ENCODE measurements around the gene C14orf180. TPM values are rescaled to one million over a fixed set of nuclear protein-coding genes. Genes with fewer than 3 reads are reported as not detected.

The C14orf180 gene
- total RNA-seq, 1 experiment from 2014 or later = not detected

- ChIA-PET CTCF (no interaction called here), POLR2A (ENCODE audit: low non-redundant PET) (no interaction called here)
- H3K4me3 ChIP-seq (ENCODE audit: low read depth, low read length, poor library complexity, severe bottlenecking) = no peak overlapping the region
- no peak for DNase-seq (ENCODE audit: low spot score)
- H3K27ac ChIP-seq (ENCODE audit: low read depth, low read length, poor library complexity, severe bottlenecking) = no peak overlapping the region
- H3K27me3 ChIP-seq (replicated peaks; ENCODE audit: insufficient read depth, low read depth, low read length, poor library complexity) = peaks cover 43% of the 10 kb centered on the region
- no peaks in the 10 kb centered on the region for H3K9me3 ChIP-seq (ENCODE audit: low read depth, low read length, poor library complexity, severe bottlenecking)
- no peaks in the 10 kb centered on the region for H3K36me3 ChIP-seq (ENCODE audit: insufficient read depth, low read length, poor library complexity, severe bottlenecking)
- no peaks in the 10 kb centered on the region for H3K4me1 ChIP-seq (ENCODE audit: insufficient read depth, low read length, poor library complexity, severe bottlenecking)
- TF ChIP-seq EZH2 (IDR thresholded peaks at IDR 0.05; ENCODE audit: borderline replicate concordance, low read depth, low read length, poor library complexity, severe bottlenecking) = no peak
- TF ChIP-seq, protein P1, sequence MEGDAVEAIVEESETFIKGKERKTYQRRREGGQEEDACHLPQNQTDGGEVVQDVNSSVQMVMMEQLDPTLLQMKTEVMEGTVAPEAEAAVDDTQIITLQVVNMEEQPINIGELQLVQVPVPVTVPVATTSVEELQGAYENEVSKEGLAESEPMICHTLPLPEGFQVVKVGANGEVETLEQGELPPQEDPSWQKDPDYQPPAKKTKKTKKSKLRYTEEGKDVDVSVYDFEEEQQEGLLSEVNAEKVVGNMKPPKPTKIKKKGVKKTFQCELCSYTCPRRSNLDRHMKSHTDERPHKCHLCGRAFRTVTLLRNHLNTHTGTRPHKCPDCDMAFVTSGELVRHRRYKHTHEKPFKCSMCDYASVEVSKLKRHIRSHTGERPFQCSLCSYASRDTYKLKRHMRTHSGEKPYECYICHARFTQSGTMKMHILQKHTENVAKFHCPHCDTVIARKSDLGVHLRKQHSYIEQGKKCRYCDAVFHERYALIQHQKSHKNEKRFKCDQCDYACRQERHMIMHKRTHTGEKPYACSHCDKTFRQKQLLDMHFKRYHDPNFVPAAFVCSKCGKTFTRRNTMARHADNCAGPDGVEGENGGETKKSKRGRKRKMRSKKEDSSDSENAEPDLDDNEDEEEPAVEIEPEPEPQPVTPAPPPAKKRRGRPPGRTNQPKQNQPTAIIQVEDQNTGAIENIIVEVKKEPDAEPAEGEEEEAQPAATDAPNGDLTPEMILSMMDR (conservative IDR thresholded peaks at IDR 0.05; ENCODE audit: low read depth, low read length) = no peak
- BruUV-seq (replicated peaks) = no TSS peak
- intact Hi-C loops (cut with micrococcal nuclease; ENCODE audit: unreplicated experiment) = no loop called here
These were observed 22.9 kb downstream of the C14orf180 start for GRCh38 chr14:104602315-104602932.

- ChIA-PET POLR2A (ENCODE audit: low non-redundant PET) (no interaction called here), CTCF (no interaction called here)
- Histone ChIP-seq H3K9me3 (ENCODE audit: low read depth, low read length, poor library complexity, severe bottlenecking) (no peaks in the 10 kb centered on the region), H3K27ac (ENCODE audit: low read depth, low read length, poor library complexity, severe bottlenecking) (no peak overlapping the region), H3K4me3 (ENCODE audit: low read depth, low read length, poor library complexity, severe bottlenecking) (no peak overlapping the region), H3K4me1 (ENCODE audit: insufficient read depth, low read length, poor library complexity, severe bottlenecking) (no peaks in the 10 kb centered on the region), H3K27me3 (replicated peaks; ENCODE audit: insufficient read depth, low read depth, low read length, poor library complexity) (peaks cover 48% of the 10 kb centered on the region), H3K36me3 (ENCODE audit: insufficient read depth, low read length, poor library complexity, severe bottlenecking) (no peaks in the 10 kb centered on the region)
- intact Hi-C loops (cut with micrococcal nuclease; ENCODE audit: unreplicated experiment) = no loop called here
- TF ChIP-seq, protein P1 (conservative IDR thresholded peaks at IDR 0.05; ENCODE audit: low read depth, low read length) = no peak
- TF ChIP-seq EZH2 (IDR thresholded peaks at IDR 0.05; ENCODE audit: borderline replicate concordance, low read depth, low read length, poor library complexity, severe bottlenecking) = no peak
- DNase-seq (ENCODE audit: low spot score) = no peak
- no TSS peak for BruUV-seq (replicated peaks)
These were observed 23.4 kb downstream of the C14orf180 start for GRCh38 chr14:104602933-104603325.

DNA sequence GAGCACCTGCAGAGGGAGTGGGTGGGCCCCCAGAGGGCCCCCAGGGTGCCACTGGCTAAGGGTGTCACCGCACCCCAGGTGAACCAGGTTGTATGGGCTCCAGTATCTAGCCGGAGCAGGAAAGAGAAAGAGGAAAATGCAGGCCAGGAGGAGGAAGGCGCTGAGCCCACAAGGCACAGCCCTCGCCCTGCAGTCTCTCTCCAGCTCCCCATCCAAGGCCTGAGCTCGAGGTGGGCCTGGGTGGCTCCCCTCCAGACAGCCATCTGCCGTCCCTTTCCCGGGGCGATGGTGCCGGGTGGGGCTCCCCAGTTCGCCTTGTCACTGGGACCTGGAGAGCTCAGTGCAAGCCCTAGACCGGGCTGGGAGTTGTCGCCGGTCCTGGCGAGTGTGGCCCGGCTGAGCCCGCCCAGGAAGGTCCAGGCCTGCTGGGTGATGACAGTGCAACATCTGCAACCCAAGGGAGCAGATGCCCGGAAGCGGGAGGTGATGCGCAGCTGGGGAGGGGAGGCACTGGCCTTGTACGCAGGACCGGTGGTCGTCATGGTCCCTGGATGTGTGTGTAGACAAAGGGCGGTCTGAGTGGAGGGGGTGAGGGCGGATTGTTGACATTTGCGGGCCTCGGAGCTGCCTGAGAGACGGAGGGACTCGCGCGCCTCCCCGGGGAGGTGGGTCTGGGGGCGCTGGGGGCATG is 24.3 kb downstream of the C14orf180 start:
- Histone ChIP-seq H3K4me3 (ENCODE audit: low read depth, low read length, poor library complexity, severe bottlenecking) (no peak overlapping the region), H3K27me3 (replicated peaks; ENCODE audit: insufficient read depth, low read depth, low read length, poor library complexity) (peaks cover 57% of the 10 kb centered on the region), H3K36me3 (ENCODE audit: insufficient read depth, low read length, poor library complexity, severe bottlenecking) (no peaks in the 10 kb centered on the region), H3K9me3 (ENCODE audit: low read depth, low read length, poor library complexity, severe bottlenecking) (no peaks in the 10 kb centered on the region), H3K4me1 (ENCODE audit: insufficient read depth, low read length, poor library complexity, severe bottlenecking) (no peaks in the 10 kb centered on the region), H3K27ac (ENCODE audit: low read depth, low read length, poor library complexity, severe bottlenecking) (no peak overlapping the region)
- no TSS peak for BruUV-seq (replicated peaks)
- intact Hi-C loops (cut with micrococcal nuclease; ENCODE audit: unreplicated experiment) = no loop called here
- ChIA-PET POLR2A (ENCODE audit: low non-redundant PET) (interaction anchor here (0.6 kb wide), 1 partner anchor 807 kb away, joined by 3 read pairs; no protein-coding TSS in a partner anchor), CTCF (no interaction called here)
- TF ChIP-seq, protein P1 (conservative IDR thresholded peaks at IDR 0.05; ENCODE audit: low read depth, low read length) = no peak
- no peak for TF ChIP-seq EZH2 (IDR thresholded peaks at IDR 0.05; ENCODE audit: borderline replicate concordance, low read depth, low read length, poor library complexity, severe bottlenecking)
- DNase-seq (ENCODE audit: low spot score) = no peak

All from A673 (cell line).